RPMI7951 (cell line): ENCODE measurements around the gene EWSR1. TPM values are rescaled to one million over a fixed set of nuclear protein-coding genes. Genes with fewer than 3 reads are reported as not detected.
A peak's percentile ranks its signal among the peaks of the same experiment; 100 is the strongest.
"Not testable (repeated sequence)": the region's sequence is repeated elsewhere in the genome, so short reads cannot be mapped to it uniquely, and the experiment has no call there.

Source experiments
- DNase-seq: peaks from one replicate; pipeline ENCODE4 v3.0.0-alpha.2; 2012; ENCODE audit warnings: low read depth
- total RNA-seq: library from RNA; depleted of rRNA; stranded (reverse); fragments of >200 nt; shearing (Covaris generic); gene quantifications from 2 replicates; pipeline ENCODE4 v1.2.3, GENCODE V29; 2014

Gene EWSR1
- total RNA-seq, 1 experiment from 2014 or later: 233 TPM

DNA sequence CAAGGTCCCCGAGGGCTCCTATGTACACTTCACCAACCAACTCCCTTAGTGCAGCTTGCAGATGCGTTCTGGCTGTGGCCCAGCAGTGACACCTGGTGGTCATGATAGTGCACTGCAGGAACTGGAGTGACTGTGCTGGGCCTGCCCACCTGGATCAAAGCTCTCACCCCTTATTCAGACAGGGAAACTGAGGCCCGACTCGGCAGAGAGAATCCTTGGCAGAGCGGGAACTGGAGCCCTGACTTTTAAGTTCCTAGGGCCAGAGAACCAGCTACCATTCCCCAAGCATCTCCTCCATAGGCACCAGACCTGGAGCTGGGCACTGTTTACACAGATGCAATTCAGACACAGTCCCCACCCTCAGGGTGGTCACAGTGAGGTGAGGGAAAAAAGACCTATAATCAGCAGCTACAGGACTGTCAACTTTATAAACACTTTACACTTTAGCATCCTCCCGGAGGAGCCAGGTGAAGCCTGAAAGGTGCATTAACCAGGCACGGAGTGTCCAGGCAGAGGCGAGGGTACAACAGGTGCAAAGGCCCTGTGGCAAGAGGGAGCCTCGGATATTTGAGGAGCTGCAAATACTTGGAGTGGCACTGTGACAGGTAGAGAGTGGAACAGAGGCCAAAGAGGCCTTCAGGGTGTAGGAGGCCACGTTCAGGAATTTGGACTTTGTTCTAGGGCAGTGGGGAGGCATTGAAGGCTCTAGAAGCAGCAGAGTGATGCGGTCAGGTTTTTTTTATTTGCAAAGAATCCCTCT lies 22.3 kb upstream of the EWSR1 start:
- DNase-seq: peak; percentile 47

DNA sequence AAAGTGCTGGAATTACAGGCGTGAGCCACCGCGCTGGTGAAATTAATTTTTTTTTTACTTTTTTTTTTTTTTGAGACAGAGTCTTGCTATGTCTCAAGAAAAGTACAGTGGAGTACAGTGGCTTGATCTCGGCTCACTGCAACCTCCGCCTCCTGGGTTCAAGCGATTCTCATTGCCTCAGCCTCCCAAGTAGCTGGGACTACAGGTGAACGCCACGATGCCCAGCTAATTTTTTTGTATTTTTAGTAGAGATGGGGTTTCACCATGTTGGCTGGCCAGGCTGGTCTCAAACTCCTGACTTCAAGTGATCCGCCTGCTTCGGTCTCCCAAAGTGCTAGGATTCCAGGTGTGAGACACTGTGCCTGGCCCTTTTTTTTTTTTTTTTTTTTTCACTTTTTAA lies 20.2 kb upstream of the EWSR1 start:
- not testable (repeated sequence) for DNase-seq

DNA sequence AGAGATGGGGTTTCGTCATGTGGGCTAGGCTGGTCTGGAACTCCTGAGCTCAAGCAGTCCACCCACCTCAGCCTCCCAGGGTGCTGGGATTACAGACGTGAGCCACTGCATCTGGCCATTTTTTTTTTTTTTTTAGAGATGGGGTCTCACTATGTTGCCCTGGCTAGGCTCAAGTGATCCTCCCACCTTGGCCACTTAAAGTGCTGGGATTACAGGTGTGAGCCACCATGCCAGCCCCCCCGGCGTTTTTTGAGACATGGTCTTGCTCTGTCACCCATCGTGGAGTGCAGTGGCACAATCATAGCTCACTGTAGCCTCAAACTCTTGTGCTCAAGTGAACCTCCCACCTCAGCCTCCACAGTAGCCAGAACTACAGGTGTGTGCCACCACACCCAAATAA lies 16.8 kb upstream of the EWSR1 start:
- DNase-seq: no peak

DNA sequence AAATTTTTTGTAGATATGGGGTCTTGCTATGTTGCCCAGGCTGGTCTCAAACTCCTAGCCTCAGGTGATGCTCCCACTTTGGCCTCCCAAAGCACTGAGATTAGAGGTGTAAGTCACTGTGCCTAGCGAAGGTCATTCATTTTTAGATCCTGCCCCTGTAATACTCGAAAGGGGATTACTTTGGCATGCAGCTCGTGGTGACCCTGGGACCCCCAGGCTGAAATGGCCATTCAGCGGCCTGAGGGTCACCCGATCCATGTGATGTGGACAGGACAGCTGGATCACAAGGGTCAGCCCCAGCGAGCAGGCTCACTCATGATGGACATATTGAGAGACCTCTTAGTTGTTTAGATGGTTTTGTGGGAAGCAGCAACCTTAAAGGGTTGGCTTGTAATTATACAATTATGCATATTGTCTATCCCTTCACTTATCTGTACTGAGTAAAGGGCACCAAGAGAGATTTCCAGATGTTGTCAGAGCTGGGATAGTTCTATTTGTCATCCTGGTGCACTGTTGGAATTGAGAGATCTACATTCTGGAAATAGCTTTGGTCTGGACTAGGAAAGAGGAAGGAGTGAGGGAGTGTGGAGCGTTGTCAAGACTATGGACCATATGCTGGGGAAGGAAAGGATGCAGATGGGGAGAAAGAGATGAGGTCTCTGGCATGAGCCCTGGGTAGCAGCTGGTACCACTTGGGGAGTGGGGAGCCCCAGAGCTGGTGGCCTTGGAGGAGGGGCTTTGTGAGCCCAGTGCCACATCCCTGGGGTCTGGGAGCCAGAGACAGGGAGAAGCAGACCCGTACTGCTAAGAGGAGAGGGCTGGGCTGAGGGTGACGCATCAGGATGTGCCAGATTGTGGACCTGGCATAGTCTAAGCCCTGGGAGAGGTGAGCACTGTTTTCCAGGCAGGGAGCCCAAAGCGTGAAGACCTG lies 15.8 kb upstream of the EWSR1 start:
- DNase-seq: no peak

DNA sequence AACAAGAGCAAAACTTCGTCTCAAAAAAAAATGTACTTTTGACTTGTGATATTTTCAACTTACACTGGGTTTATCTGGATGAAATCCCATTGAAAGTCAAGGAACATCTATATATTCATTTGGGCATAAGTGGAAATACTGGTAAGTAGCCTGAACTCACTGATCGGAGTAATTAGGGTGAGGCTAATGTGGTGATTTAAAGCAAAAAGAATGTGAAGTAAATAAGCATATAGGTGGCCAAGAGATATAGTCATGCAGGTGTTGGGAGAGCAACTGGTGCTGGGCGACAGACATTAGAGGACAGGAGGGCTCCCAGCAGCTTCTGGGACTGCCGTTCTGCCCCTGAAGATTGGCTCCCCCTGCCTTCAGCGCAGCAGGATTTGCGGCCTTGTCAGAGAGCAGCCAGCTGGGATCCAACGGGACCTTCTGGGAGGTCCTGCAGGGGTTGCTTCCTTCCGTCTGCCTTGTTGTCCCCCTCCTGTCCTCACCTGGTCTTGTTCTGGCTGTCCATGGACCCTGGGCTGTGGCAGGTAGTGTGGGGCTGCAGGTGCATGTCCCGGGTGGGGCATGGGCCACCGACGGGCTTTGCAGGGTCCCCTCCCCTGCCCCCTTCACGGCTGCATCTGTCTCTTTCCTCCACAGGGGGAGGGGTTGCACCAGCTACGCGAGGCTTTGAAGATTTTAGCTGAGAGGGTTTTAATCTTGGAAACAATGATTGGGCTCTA lies 14.3 kb upstream of the EWSR1 start:
- no peak for DNase-seq

DNA sequence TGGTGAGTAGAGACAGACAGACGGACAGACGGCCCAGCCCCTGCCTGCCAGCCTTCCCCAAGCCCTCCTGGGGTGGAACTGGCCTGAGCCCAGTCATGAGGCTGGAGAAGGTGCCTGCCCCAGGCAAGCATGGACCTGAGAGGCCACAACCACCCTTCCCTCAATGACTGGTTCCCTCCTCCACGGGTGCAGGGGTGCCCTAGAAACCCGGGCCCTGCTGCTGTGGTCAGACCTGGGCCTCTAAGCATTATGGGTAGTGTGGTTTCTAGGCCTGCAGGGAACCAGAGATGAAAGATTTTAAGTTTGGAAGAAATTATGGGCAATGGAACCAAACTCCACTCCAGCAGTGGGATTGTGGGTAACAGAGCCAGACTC lies 13.8 kb upstream of the EWSR1 start:
- no peak for DNase-seq

DNA sequence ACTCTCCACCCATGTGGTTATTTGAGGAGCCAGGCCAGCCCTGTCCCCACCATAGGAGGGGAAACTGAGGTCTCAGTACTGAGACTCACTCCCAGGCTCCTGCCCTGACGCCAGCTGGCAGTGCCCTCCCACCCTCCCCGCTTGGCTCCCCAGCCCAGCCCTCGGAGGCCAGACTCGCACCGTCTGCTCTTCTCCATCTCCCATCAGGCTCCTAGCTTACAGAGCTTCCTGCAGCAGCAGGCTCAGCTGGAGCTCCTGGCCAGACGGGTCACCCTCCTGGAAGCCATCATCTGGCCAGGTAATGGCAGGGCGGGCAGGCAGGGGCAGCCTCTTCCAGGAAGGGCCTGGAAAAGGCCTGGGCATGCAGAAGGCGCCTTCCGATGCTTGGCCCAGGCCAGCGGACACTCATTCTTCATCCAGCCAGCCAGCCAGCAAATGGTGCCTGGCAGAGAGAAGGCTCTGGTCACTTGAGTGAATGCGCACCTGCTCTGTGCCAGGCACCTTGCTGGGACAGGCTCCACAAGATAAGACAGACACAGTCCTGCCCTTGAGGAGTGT lies 12.9 kb upstream of the EWSR1 start:
- no peak for DNase-seq

DNA sequence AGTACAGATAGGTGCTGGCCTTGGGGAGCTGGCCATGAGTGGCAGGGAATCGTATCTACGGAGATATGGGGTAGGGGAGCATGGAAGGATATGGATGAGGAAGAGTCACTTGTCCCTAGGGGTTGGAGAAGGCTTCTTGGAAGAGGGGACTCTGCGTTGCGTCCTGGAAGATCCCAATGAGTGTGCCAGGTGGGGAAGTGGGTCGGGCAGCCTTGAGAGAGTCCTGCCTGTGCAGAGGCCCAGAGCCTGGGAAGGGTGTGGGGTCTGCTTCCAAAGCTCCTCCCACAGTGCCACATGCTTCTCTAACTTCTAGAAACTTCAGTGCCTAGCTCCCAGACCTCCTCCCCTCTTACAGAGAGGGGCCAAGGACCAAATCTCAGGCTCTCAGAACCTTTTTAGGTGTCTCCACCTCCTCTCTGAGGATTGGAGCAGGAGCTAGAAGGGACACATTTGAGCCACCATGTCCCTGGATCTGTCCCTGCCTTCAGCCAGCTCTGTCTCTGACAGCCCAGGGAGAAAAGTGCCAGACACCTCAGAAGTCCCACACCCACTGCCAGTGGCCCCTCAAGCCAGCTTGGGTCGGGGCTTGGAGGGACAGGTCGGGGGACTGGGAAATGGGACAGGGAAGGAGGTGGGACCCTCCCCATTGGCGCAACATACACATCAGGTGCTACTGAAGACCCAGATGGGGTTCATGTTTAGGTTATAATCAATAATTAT lies 11.3 kb upstream of the EWSR1 start:
- no peak for DNase-seq

DNA sequence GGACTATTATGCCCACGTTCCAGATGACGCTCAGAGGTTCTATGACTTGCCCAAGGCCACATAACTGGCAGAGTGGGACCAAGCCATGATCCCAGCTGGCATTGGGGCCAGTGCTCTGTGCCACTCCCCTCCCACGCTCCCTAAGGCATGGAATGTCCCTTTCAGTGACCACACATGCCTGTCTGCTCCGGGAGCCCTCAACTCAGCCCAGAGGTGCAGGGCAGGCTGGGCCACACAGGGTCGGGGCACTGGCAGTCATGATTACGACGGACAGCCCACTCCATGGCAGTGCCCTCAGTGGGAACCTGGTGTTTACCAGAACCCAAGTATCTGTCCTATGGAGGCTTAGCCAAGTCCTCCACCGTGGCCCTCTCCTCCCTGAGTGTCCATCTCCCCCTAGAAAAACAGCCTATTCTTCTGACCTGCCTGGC lies 10.3 kb upstream of the EWSR1 start:
- DNase-seq: peak; percentile 18

DNA sequence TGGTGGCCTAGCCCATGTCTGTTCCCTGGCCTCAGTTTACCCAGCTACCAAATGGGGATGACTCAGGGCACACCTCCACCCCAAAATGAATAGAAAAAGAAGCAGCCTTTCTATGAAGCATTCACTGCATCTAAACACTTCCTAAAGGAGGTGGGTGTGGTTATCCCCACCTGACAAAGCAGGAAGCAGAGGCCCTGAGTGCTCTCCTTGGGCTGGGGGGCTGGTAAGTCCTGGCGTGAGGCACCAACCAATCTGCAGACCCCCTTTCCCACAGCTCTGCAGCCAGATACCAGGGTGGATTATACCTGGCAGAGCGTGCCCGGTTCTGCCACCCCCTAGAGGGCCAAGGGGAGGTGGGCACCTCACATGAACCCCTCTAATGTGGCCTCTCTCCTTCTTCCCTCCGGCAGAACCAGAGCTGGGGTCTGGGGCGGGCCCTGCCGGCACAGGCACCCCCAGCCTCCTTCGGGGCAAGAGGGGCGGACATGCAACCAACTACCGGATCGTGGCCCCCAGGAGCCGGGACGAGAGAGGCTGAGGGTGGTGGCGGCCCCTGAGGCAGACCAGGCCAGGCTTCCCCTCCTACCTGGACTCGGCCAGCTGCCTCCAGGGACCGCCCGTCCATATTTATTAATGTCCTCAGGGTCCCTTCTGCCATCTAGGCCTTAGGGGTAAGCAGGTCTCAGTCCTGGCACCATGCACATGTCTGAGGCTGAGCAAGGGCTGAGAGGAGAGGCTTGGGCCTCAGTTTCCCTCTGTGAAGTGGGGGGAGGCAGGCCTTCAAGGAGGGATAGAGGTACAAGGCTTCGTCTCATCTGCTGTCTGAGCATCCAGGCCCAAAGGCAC lies 9.4 kb upstream of the EWSR1 start:
- no peak for DNase-seq

DNA sequence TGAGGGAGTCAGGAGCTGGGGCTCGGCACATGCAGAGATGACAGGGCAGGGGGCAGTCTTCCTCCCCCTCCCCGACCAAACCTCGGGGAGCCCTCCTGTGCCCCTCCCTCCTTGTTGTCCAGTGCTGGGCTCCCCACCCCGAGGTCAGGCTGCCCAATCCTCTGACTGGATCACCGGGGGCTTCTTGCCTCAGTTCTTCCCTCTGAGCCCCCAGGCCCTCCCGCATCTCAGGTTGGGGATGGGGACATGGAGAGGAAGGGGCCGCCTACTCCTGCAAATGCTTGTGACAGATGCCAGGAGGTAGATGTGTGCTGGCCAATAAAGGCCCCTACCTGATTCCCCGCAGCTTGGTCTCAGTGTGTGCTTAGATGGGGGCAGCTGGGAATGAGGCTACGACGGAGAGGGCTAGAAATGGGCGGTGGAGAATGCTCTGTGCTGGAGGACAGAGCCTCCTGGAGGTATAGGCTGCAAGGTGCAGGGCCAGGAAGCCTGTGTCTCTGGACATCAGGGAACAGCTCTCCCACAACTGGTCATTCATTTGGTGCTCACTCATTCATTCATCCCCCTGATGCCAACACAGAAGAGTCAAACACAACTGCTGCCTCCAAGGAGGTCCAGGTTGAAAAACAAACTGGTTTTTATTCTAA lies 8.7 kb upstream of the EWSR1 start:
- no peak for DNase-seq

DNA sequence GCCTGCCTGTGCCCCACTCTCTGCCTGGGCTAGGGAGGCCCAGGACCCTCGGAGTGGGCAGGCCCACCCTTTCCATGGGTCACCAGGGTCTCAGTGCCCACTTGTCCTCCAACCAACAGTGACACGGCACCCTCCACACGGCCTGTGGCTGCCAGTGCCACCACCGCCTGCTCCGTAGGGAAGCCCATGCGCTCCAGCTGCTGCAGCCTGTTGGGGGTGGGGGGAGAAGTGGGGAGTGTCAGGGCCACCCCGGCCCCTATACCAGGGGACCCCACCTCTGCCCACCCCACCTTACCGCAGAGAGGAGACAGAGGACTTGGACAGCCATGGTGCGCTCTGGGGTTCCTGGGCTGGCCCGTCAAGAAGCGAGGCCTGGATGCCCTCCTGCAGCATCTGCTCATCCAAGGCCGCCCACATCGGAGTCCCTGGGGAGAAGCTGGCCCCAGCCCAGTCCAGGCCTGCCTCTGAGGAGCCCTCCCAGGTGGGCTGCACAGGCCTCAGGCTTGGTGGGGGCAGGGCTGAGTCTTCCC lies 8.0 kb upstream of the EWSR1 start:
- DNase-seq: no peak

DNA sequence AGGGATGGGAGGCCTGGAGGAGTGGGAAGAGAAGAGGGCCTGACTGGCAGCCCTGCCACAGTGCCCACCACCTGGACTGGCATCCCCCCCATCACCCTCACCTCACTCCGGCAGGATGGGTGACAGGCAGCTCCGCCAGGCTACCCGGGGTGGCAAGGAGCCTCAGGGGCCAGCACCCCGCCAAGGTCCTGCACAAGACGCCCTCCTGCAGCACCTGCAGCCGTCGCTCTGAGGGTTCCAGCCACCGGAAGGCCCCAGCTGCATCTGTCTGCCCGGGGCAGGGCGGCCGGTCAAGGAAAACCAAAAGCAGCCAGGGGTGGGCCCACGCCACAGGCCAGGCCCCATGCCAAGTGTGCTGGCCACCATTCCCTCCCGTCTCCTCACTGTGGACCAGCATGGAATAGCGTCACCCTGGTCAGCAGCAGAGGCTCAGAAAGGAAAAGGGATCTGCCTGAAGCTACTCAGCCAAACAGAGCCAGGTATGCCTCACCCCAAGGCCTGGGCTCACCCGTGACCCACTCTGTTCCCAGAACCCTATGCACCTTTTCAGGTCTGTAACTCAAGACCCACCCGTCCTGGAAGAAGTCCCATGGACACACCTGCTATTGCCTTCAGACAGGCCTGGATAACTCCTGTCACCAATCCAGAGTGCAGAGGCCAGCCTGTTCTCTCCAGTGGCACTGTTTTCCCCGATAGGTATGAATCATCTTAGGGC lies 7.3 kb upstream of the EWSR1 start:
- no peak for DNase-seq

DNA sequence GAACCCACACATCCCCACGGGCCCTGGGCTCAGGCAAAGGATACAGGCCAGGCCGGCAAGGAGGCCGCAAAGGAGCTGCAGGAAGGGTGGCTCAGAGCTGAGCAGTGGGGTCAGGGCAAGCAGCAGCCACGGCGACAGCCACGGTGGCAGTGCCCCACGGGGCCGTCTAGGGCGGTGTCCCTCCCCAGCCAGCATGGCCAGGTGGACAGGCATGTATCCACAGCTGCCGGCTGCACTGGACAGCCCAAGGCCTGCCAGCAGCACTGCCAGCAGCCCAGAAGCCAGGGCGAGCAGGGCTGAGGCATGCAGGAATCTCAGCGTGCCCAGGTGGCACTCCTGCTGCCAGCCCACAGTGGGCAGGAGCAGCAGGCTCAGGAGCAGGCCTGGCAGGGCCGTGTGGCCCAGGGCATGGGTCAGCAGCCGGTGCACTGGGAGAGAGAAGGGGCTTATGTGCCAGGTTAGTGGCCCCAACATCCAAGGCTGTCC lies 4.2 kb upstream of the EWSR1 start:
- no peak for DNase-seq

DNA sequence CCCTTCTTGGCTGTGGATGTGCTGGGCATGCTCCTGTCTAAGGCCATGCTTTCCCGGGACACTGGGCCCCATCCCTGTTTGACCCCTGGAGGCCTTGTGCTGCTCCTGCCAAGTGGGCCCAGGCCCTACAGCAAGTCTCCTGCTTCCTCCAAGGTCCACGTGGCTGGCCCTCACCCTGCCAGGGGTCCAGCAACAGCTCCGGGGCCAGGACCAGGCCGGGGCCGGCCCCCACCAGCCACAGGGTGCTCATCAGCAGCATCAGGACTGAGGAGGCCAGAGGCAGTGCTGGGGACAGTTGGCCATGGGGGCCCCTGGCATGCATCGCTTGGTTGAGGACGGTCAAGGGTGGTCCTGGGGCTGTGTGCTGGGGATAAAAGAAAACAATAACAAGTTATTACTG lies 2.8 kb upstream of the EWSR1 start:
- DNase-seq: no peak

DNA sequence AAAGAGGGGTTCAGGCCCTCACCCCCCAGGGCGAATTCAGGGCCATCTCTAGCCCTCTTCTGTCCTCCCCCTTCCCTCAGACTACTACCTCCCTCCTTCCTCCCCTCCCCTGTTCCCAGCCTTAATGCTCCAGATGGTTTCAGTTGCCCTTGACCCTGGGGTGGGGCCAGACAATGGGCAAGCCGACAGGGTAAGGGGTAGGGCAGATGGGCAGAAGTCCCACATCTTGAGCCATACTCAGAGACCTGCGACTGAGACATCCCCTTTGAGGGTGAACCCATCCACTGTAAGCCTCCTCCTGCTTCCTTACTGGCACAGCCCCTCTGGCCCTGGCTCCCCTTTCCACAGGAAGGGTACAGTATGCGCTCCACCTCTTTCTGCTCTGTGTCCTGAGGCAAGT lies 2.1 kb upstream of the EWSR1 start:
- DNase-seq: peak; percentile 31

DNA sequence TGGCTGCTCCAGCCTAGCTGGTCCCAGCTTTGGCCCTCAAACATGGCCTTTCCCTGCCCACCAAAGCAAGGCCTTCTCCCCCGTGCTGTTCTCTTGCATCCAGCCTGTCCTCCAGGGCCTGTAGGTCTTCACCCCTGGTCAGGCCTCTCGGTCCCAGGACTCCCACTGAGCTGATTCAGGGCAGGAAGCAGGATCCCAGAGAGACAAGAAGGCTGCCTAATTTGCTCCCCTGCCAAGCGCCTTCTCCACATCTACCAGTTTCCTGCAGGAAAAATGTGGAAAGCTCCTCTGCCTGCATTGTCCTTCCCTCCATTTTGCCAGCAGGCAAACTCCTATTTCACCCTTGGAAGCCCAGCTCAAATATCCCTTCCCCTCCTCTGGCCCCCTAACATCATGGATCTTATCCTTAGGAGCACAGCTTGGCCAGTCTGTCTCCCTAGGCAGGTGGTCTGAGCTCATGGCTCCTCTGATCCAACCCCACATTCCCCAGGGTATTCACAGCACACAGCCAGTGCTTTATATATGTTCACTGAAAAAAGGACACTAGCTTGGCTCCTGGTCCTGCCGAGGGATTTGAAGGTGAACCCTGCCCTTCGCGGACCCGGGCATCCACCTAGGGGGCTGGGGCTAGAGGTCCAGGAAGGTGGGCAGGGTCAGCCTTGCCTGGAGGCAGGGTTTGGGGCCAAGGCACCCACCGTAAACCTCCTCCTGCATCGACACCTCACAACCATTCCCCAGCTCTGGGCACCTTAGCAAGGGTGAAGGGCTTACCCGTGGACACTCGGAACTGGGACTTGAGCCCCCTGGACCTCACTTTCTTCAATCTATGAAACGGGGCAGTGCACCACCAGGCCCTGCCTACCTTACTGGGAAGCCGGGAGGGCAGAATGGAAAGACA lies 1.3 kb upstream of the EWSR1 start:
- DNase-seq: peak; percentile 43

DNA sequence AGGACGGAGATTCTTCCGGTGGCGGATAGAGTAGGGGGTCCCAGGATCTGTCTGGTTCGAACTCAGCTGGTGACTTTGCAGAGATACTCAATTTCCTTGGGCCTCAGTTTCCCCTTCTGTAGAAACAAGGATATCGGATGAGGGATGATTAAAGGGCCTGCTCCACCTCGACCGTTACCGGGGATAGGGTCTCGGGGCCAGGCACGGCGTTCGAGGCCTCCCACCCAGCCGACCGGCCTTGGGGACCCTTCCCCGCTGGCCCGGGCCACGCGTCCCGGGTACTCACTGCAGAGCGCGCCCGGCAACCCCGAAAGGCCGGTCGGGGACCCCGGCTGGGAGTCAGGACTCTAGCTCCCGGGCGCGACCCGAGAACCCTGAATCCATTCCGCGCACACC lies 608 bp upstream of the EWSR1 start:
- no peak for DNase-seq
